Panc1 (cell line): ENCODE results near the gene KRTAP4-6. TPM values are rescaled to one million over a fixed set of nuclear protein-coding genes. Genes with fewer than 3 reads are reported as not detected.

Source experiments
- ATAC-seq: fragments of 200-7000 bp; cut with Tn5 transposase; 2 replicates; pipeline ENCODE4 v1.9.1; 2020; ENCODE audit warnings: mild to moderate bottlenecking, moderate library complexity
- BruUV-seq: library from RNA; stranded (reverse); fragments of 400-500 nt; replicated peaks from 2 replicates; lab custom pipeline; 2021; lab: Mats Ljungman, UMichigan
- CTCF ChIA-PET: fragments of 300-600 bp; sonication (Branson Sonifier 250); formaldehyde crosslinking; loops from one replicate; lab custom pipeline; 2022; ENCODE audit warnings: antibody characterized with exemption; lab: Charles Lee
- POLR2A ChIA-PET: fragments of 300-600 bp; sonication (Branson Sonifier 250); formaldehyde crosslinking; loops from one replicate; lab custom pipeline; 2022; ENCODE audit warnings: antibody characterized with exemption; lab: Charles Lee
- DNase-seq: peaks from one replicate; pipeline ENCODE4 v3.0.0-alpha.2; 2010; ENCODE audit warnings: low read depth, low spot score
- H3K27ac ChIP-seq: 2 replicates; pipeline ENCODE4 v1.5.1; 2011; ENCODE audit warnings: mild to moderate bottlenecking, low read length, inconsistent platforms
- H3K27me3 ChIP-seq: fragments of 200-500 bp; sonication (Bioruptor generic); 2 replicates; pipeline ENCODE4 v1.6.0; 2014; ENCODE audit warnings: low read length, inconsistent platforms; ENCODE audit not compliant: control insufficient read depth, insufficient read depth
- H3K36me3 ChIP-seq: fragments of 200-500 bp; sonication (Bioruptor generic); 2 replicates; pipeline ENCODE4 v1.5.1; 2014; ENCODE audit warnings: inconsistent platforms, mild to moderate bottlenecking, low read length, moderate library complexity; ENCODE audit not compliant: control insufficient read depth, insufficient read depth
- H3K4me1 ChIP-seq: 2 replicates; pipeline ENCODE4 v1.5.1; 2011; ENCODE audit warnings: inconsistent platforms, mild to moderate bottlenecking, low read length, moderate library complexity; ENCODE audit not compliant: control insufficient read depth, insufficient read depth
- H3K4me3 ChIP-seq, 2 experiments: 2 replicates each; pipeline ENCODE4 v1.5.1; 2011 to 2012; ENCODE audit warnings: low read depth in 2 of 2, low read length in 2 of 2, mild to moderate bottlenecking in 2 of 2, inconsistent platforms in 1 of 2, moderate library complexity in 1 of 2
- H3K9me3 ChIP-seq: fragments of 200-500 bp; sonication (Bioruptor generic); 2 replicates; pipeline ENCODE4 v1.5.1; 2014; ENCODE audit warnings: low read depth, mild to moderate bottlenecking, inconsistent platforms, low read length, moderate library complexity; ENCODE audit not compliant: control insufficient read depth, insufficient read depth
- CTCF ChIP-seq: fragments of 450-650 bp; IDR thresholded peaks from 2 replicates; pipeline ENCODE4 v1.5.1; 2017; ENCODE audit warnings: mild to moderate bottlenecking
- POLR2AphosphoS5 ChIP-seq: IDR thresholded peaks from 2 replicates; pipeline ENCODE4 v1.6.1; 2012; ENCODE audit warnings: mild to moderate bottlenecking, low read depth, low read length, moderate library complexity
- SIN3A ChIP-seq: IDR thresholded peaks from 2 replicates; pipeline ENCODE4 v1.6.1; 2012; ENCODE audit warnings: low read depth, mild to moderate bottlenecking, low read length, moderate library complexity, borderline replicate concordance; ENCODE audit not compliant: insufficient read depth
- TCF7L2 ChIP-seq: IDR thresholded peaks from 2 replicates; pipeline ENCODE4 v1.6.1; 2011; ENCODE audit warnings: mild to moderate bottlenecking, low read depth, low read length, inconsistent platforms
- in situ Hi-C: cut with HindIII; loops from 2 replicates; pipeline ENCODE4 v1.10.0; 2016; ENCODE audit warnings: low sequenced_read_pairs, low pct_unique_long_range_greater_than_20kb
- intact Hi-C: fragments of 100-400 bp; cut with micrococcal nuclease; formaldehyde crosslinking; loops from one replicate; pipeline ENCODE4 v1.10.0; 2022; ENCODE audit not compliant: unreplicated experiment
- total RNA-seq: library from RNA; stranded (reverse); gene quantifications from one replicate; pipeline ENCODE4 v1.2.1, GENCODE V29; 2021; ENCODE audit not compliant: unreplicated experiment
- TF ChIP-seq, protein P1 (sequence below), 2 experiments: IDR thresholded peaks; 2 replicates each; pipeline ENCODE4 v1.6.1; 2011 to 2012; ENCODE audit warnings: low read depth in 2 of 2, control low read depth in 1 of 2, low read length in 1 of 2, mild to moderate bottlenecking in 1 of 2, moderate library complexity in 1 of 2; ENCODE audit not compliant: insufficient read depth in 1 of 2

The KRTAP4-6 gene
- total RNA-seq, 1 experiment from 2014 or later: not detected

- no peaks in the 10 kb centered on the region for H3K36me3 ChIP-seq
- H3K27ac ChIP-seq: no peak overlapping the region
- H3K9me3 ChIP-seq: no peaks in the 10 kb centered on the region
- ATAC-seq (no peak), DNase-seq (no peak)
- no TSS peak for BruUV-seq
- H3K4me3 ChIP-seq: no peak overlapping the region
- H3K4me1 ChIP-seq: no peaks in the 10 kb centered on the region
- H3K27me3 ChIP-seq: peaks cover 6% of the 10 kb centered on the region
- TF ChIP-seq POLR2AphosphoS5: no peak
- TF ChIP-seq, protein P1, sequence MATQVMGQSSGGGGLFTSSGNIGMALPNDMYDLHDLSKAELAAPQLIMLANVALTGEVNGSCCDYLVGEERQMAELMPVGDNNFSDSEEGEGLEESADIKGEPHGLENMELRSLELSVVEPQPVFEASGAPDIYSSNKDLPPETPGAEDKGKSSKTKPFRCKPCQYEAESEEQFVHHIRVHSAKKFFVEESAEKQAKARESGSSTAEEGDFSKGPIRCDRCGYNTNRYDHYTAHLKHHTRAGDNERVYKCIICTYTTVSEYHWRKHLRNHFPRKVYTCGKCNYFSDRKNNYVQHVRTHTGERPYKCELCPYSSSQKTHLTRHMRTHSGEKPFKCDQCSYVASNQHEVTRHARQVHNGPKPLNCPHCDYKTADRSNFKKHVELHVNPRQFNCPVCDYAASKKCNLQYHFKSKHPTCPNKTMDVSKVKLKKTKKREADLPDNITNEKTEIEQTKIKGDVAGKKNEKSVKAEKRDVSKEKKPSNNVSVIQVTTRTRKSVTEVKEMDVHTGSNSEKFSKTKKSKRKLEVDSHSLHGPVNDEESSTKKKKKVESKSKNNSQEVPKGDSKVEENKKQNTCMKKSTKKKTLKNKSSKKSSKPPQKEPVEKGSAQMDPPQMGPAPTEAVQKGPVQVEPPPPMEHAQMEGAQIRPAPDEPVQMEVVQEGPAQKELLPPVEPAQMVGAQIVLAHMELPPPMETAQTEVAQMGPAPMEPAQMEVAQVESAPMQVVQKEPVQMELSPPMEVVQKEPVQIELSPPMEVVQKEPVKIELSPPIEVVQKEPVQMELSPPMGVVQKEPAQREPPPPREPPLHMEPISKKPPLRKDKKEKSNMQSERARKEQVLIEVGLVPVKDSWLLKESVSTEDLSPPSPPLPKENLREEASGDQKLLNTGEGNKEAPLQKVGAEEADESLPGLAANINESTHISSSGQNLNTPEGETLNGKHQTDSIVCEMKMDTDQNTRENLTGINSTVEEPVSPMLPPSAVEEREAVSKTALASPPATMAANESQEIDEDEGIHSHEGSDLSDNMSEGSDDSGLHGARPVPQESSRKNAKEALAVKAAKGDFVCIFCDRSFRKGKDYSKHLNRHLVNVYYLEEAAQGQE (IDR thresholded peaks at IDR 0.05; ENCODE audit: insufficient read depth in 1 of 2, low read depth in 2 of 2, low read length in 1 of 2): 0 out of 4 replicates have a peak, but pooled peaks have one; percentile 39
- no peak for TF ChIP-seq TCF7L2
- no peak for TF ChIP-seq SIN3A
- ChIA-PET CTCF (no interaction called here), POLR2A (no interaction called here)
- in situ Hi-C loops: no loop called here
- intact Hi-C loops: no loop called here
Measured at GRCh38 chr17:41186872-41187271, 46.5 kb upstream of the KRTAP4-6 start.

- ChIA-PET POLR2A (no interaction called here), CTCF (no interaction called here)
- Histone ChIP-seq H3K27me3 (peaks cover 6% of the 10 kb centered on the region; the same call in 1 of the 2 replicates), H3K9me3 (no peaks in the 10 kb centered on the region), H3K4me1 (no peaks in the 10 kb centered on the region), H3K4me3 (no peak overlapping the region), H3K36me3 (no peaks in the 10 kb centered on the region), H3K27ac (no peak overlapping the region)
- ATAC-seq (no peak), DNase-seq (no peak)
- in situ Hi-C loops: no loop called here
- intact Hi-C loops: no loop called here
- TF ChIP-seq SIN3A (no peak), TCF7L2 (no peak), POLR2AphosphoS5 (no peak), CTCF (no peak)
- TF ChIP-seq, protein P1 (IDR thresholded peaks at IDR 0.05; ENCODE audit: insufficient read depth in 1 of 2, low read depth in 2 of 2, low read length in 1 of 2): no peak
- no TSS peak for BruUV-seq
Measured at GRCh38 chr17:41185001-41185400, 44.7 kb upstream of the KRTAP4-6 start.
